K562 (cell line): ENCODE data around the gene UQCRFS1. TPM values are rescaled to one million over a fixed set of nuclear protein-coding genes. Genes with fewer than 3 reads are reported as not detected.

Source experiments
- BCLAF1 ChIP-seq, 2 experiments: fragments of 450-650 bp in 1 of 2; IDR thresholded peaks; 2 replicates each; pipeline ENCODE4 v1.6.1; 2011 to 2017; ENCODE audit warnings: low read depth in 2 of 2, antibody characterized with exemption in 1 of 2, borderline replicate concordance in 1 of 2, low read length in 1 of 2, mild to moderate bottlenecking in 1 of 2, mixed read lengths in 1 of 2; ENCODE audit not compliant: control insufficient read depth in 1 of 2
- BMI1 ChIP-seq: fragments of 150-350 bp; IDR thresholded peaks from 2 replicates; pipeline ENCODE4 v1.6.1; 2014; ENCODE audit warnings: low read length
- CEBPG ChIP-seq, 3 experiments: fragments of 200-800 bp in 1 of 3; sonication (Bioruptor generic) in 1 of 3; sonication (generic) in 1 of 3; formaldehyde crosslinking in 1 of 3; IDR thresholded peaks in 2 of 3; conservative IDR thresholded peaks in 1 of 3; 2 replicates each; pipeline versions ENCODE4 v1.6.1 to v1.8.0; 2016 to 2022; ENCODE audit warnings: missing compliant biosample characterization in 2 of 3, missing genetic modification characterization in 2 of 3, mild to moderate bottlenecking in 1 of 3, missing genetic modification reagents in 1 of 3
- MEIS2 ChIP-seq: fragments of 450-650 bp; IDR thresholded peaks from 2 replicates; pipeline ENCODE4 v1.6.1; 2014; ENCODE audit warnings: mild to moderate bottlenecking; ENCODE audit not compliant: partially characterized antibody
- ZNF24 ChIP-seq: fragments of 450-650 bp; IDR thresholded peaks from 2 replicates; pipeline ENCODE4 v1.6.1; 2016
- ZNF431 ChIP-seq: sonication (generic); formaldehyde crosslinking; IDR thresholded peaks from 2 replicates; pipeline ENCODE4 v1.8.0; 2022; ENCODE audit warnings: mild to moderate bottlenecking, missing genetic modification reagents
- polyA plus RNA-seq, 8 experiments: library from polyadenylated mRNA; depleted of rRNA in 4 of 8; stranded (reverse) in 5 of 8; unstranded in 3 of 8; fragments of >200 nt; fragmentation: Nextera tagmentation in 2 of 8; fragmentation: Illumina TruSeq in 1 of 8; extraction: Ambion mirVana in 2 of 8; extraction: Trizol in 1 of 8; gene quantifications; 2 replicates each; pipeline versions ENCODE4 v1.2.1 to v1.2.3, GENCODE V29; 2011 to 2014; ENCODE audit warnings: inconsistent platforms in 1 of 8, missing spikeins in 1 of 8
- total RNA-seq, 7 experiments: library from RNA; depleted of rRNA in 6 of 7; stranded (reverse); fragments of >200 nt in 6 of 7; fragmentation: Illumina TruSeq in 2 of 7; extraction: Trizol in 2 of 7; gene quantifications; 2 replicates each; pipeline versions ENCODE4 v1.2.1 to v1.2.3, GENCODE V29; 2011 to 2021; ENCODE audit warnings: low replicate concordance in 1 of 7

The UQCRFS1 gene
- total and polyA plus RNA-seq, 9 of the 15 experiments (the other 6 are each of a cell fraction or from before 2014, with no cell fraction given), result 10.8 to 110 (median 64.7) TPM

GRCh38 chr19:29260477-29261317, 47.7 kb upstream of the UQCRFS1 start (continued):
- TF ChIP-seq BCLAF1 (IDR thresholded peaks at IDR 0.05; ENCODE audit: borderline replicate concordance in 1 of 2, control insufficient read depth in 1 of 2, low read depth in 2 of 2, low read length in 1 of 2) (no peak), ZNF24 (peak; percentile 61; the same call in 1 of the 2 replicates), BMI1 (no peak), MEIS2 (peak; percentile 6), ZNF431 (CRISPR knock-in tag) (no peak), CEBPG (CRISPR knock-in tag; IDR thresholded peaks at IDR 0.05) (peak; percentile 60), CEBPG (tag; conservative IDR thresholded peaks at IDR 0.05 in 1 of 2, IDR thresholded peaks at IDR 0.05 in 1 of 2) (peak; percentile 12 to 41; a peak in 2 of 4 replicates)
